ENCODE data around the gene CDK10.
A peak's percentile ranks its signal among the peaks of the same experiment; 100 is the strongest.

CDK10 gene

GRCh38 chr16:89717688-89718505 lies 31.4 kb downstream of the CDK10 start:
- peaks cover 7% of the 10 kb centered on the region for H3K36me3 ChIP-seq (ENCODE audit: insufficient read depth, low read length)
- TF ChIP-seq EZH2 (IDR thresholded peaks at IDR 0.05; ENCODE audit: borderline replicate concordance, low read depth, low read length, severe bottlenecking) (no peak), CTCF (IDR thresholded peaks at IDR 0.05; ENCODE audit: borderline replicate concordance, extremely low read depth, low read length, poor library complexity, severe bottlenecking) (no peak)
- H3K79me2 ChIP-seq (ENCODE audit: insufficient read depth, low read length): peaks cover 13% of the 10 kb centered on the region
- no peak overlapping the region for H3K27ac ChIP-seq (ENCODE audit: low read length)
- no peak overlapping the region for H3K4me3 ChIP-seq (ENCODE audit: low read depth in 1 of 2, low read length in 2 of 2)
- H3K4me1 ChIP-seq (ENCODE audit: insufficient read depth, low read length): peaks cover 18% of the 10 kb centered on the region
- no peak overlapping the region for H2AFZ ChIP-seq (ENCODE audit: low read depth, low read length)
- no peaks in the 10 kb centered on the region for H3K27me3 ChIP-seq (ENCODE audit: insufficient read depth, low read length, poor library complexity)
- no peak for ATAC-seq (ENCODE audit: insufficient read depth, low read depth)
- H4K20me1 ChIP-seq (ENCODE audit: insufficient read depth, low read length): peaks cover 8% of the 10 kb centered on the region
- H3K9me3 ChIP-seq (ENCODE audit: insufficient read depth, low read length, severe bottlenecking): no peaks in the 10 kb centered on the region
- H3K4me2 ChIP-seq (ENCODE audit: insufficient read depth, low read length): no peak overlapping the region
- H3K9ac ChIP-seq (ENCODE audit: low read depth, low read length): no peak overlapping the region
- no peak for DNase-seq

GRCh38 chr16:89720551-89720812 lies 34.0 kb downstream of the CDK10 start:
- TF ChIP-seq EZH2 (IDR thresholded peaks at IDR 0.05; ENCODE audit: borderline replicate concordance, low read depth, low read length, severe bottlenecking) (no peak), CTCF (IDR thresholded peaks at IDR 0.05; ENCODE audit: borderline replicate concordance, extremely low read depth, low read length, poor library complexity, severe bottlenecking) (no peak)
- peak; percentile 6 for ATAC-seq (ENCODE audit: insufficient read depth, low read depth)
- H3K36me3 ChIP-seq (ENCODE audit: insufficient read depth, low read length): peaks cover 33% of the 10 kb centered on the region

GRCh38 chr16:89720813-89721545 lies 34.5 kb downstream of the CDK10 start, which contains the start of the genes VPS9D1 and ZNF276:
TSS of gene VPS9D1 (minus strand) at chr16:89720898. CDS start at chr16:89720861, 37 bp downstream.
TSS of gene ZNF276 (plus strand) at chr16:89721537. CDS start at chr16:89721641, 104 bp downstream.
- H3K79me2 ChIP-seq (ENCODE audit: insufficient read depth, low read length): peaks cover 40% of the 10 kb centered on the region
- H3K27me3 ChIP-seq (ENCODE audit: insufficient read depth, low read length, poor library complexity): no peaks in the 10 kb centered on the region
- H3K4me1 ChIP-seq (ENCODE audit: insufficient read depth, low read length): peaks cover 35% of the 10 kb centered on the region
- H3K9me3 ChIP-seq (ENCODE audit: insufficient read depth, low read length, severe bottlenecking): no peaks in the 10 kb centered on the region
- ATAC-seq (ENCODE audit: insufficient read depth, low read depth) (peak; percentile 64), DNase-seq (peak; percentile 86)
- H3K36me3 ChIP-seq (ENCODE audit: insufficient read depth, low read length): peaks cover 38% of the 10 kb centered on the region
- no peak for TF ChIP-seq CTCF (IDR thresholded peaks at IDR 0.05; ENCODE audit: borderline replicate concordance, extremely low read depth, low read length, poor library complexity, severe bottlenecking)
- peak; percentile 46 for TF ChIP-seq EZH2 (IDR thresholded peaks at IDR 0.05; ENCODE audit: borderline replicate concordance, low read depth, low read length, severe bottlenecking)
- peak within 1 kb of the TSS; percentile 87 for H3K27ac ChIP-seq (ENCODE audit: low read length)
- peaks cover 29% of the 10 kb centered on the region for H4K20me1 ChIP-seq (ENCODE audit: insufficient read depth, low read length)
- H3K4me2 ChIP-seq (ENCODE audit: insufficient read depth, low read length): peak within 1 kb of the TSS; percentile 97
- H3K4me3 ChIP-seq (ENCODE audit: low read depth in 1 of 2, low read length in 2 of 2): peak within 1 kb of the TSS; percentile 60 to 70
- H3K9ac ChIP-seq (ENCODE audit: low read depth, low read length): peak within 1 kb of the TSS; percentile 96
- H2AFZ ChIP-seq (ENCODE audit: low read depth, low read length): peak within 1 kb of the TSS; percentile 80

More at GRCh38 chr16:89720551-89720812, 34.0 kb downstream of the CDK10 start:
- peak overlapping the region; percentile 96 for H3K9ac ChIP-seq (ENCODE audit: low read depth, low read length)
- peaks cover 29% of the 10 kb centered on the region for H4K20me1 ChIP-seq (ENCODE audit: insufficient read depth, low read length)
- peaks cover 36% of the 10 kb centered on the region for H3K79me2 ChIP-seq (ENCODE audit: insufficient read depth, low read length)
- H3K4me2 ChIP-seq (ENCODE audit: insufficient read depth, low read length): peak overlapping the region; percentile 97
- peaks cover 35% of the 10 kb centered on the region for H3K4me1 ChIP-seq (ENCODE audit: insufficient read depth, low read length)
- no peaks in the 10 kb centered on the region for H3K27me3 ChIP-seq (ENCODE audit: insufficient read depth, low read length, poor library complexity)
- H3K4me3 ChIP-seq (ENCODE audit: low read depth in 1 of 2, low read length in 2 of 2): peak overlapping the region; percentile 60 to 70
- H3K27ac ChIP-seq (ENCODE audit: low read length): peak overlapping the region; percentile 87
- H2AFZ ChIP-seq (ENCODE audit: low read depth, low read length): peak overlapping the region; percentile 80
- H3K9me3 ChIP-seq (ENCODE audit: insufficient read depth, low read length, severe bottlenecking): no peaks in the 10 kb centered on the region
- DNase-seq: no peak
